ENCODE measurements around the gene EPS15. TPM values are rescaled to one million over a fixed set of nuclear protein-coding genes. Genes with fewer than 3 reads are reported as not detected.
"Not testable (repeated sequence)": the region's sequence is repeated elsewhere in the genome, so short reads cannot be mapped to it uniquely, and the experiment has no call there.

Gene EPS15
- total and polyA plus RNA-seq, 10 donors: 24.2 to 142 (median 126) TPM

DNA sequence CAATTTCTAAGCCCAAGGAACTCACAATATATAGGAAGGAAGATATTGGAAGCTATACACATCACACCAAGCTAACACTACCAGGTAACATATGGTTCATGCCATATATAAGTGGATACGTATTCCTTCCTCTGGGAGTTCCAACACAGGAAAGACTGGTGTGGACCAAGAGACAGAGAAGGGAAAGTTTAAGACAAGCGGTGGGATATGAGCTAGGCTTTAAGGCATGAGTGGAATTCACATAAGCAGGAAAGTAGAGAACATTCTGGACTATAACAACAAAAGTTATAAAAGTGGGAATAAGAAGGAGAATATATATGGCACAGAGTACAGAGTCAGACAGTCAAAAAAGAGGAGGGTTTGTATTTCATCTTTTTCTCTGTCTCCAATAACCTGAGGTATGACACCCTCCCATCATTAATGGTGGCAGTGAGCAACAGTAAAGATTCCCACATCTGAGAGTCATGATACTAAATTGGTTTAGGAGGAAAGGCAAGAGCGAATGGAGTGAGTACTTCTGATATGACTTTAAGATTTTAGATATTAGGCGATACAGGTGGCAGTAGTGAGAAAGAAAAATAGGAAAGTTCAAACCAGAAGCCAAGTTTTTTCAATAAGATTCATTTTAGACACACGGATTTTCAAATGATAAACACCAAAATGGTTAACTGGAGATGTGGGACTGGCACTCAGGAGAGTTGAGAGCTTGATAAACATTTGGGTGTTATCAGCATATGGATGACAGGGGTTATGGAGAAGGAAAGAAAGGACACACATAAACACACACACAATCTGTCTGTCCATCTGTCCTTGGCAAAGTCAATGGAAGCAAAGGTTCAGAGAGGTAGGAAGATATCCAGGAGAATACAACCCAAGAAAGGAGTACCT lies 101.3 kb downstream of the EPS15 start:
- Histone ChIP-seq H3K4me3 (no peak overlapping the region), H3K27ac (no peak overlapping the region), H3K9me3 (no peaks in the 10 kb centered on the region), H3K36me3 (peaks cover 0 to 73% (median 18%) of the 10 kb centered on the region in 6 donors), H3K27me3 (replicated peaks in 1 of 7) (no peaks in the 10 kb centered on the region), H3K4me1 (peaks cover 0 to 16% (median 7%) of the 10 kb centered on the region in 6 donors)
- TF ChIP-seq, protein P1, sequence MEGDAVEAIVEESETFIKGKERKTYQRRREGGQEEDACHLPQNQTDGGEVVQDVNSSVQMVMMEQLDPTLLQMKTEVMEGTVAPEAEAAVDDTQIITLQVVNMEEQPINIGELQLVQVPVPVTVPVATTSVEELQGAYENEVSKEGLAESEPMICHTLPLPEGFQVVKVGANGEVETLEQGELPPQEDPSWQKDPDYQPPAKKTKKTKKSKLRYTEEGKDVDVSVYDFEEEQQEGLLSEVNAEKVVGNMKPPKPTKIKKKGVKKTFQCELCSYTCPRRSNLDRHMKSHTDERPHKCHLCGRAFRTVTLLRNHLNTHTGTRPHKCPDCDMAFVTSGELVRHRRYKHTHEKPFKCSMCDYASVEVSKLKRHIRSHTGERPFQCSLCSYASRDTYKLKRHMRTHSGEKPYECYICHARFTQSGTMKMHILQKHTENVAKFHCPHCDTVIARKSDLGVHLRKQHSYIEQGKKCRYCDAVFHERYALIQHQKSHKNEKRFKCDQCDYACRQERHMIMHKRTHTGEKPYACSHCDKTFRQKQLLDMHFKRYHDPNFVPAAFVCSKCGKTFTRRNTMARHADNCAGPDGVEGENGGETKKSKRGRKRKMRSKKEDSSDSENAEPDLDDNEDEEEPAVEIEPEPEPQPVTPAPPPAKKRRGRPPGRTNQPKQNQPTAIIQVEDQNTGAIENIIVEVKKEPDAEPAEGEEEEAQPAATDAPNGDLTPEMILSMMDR (IDR thresholded peaks at IDR 0.05 in 8 of 11, conservative IDR thresholded peaks at IDR 0.05 in 3 of 11): no peak
- intact Hi-C loops (cut with DNase I; ENCODE audit: low total_unique reads): no loop called here
- no peak for DNase-seq
- 90 to 96% (median 94%) methylated on average over 5 of the region's 5 CpGs for WGBS, 5 donors

GRCh38 chr1:51416910-51417309 lies 102.2 kb downstream of the EPS15 start:
- no peak overlapping the region for H3K27ac ChIP-seq
- TF ChIP-seq POLR2A (IDR thresholded peaks at IDR 0.05): no peak
- TF ChIP-seq POLR2AphosphoS5 (IDR thresholded peaks at IDR 0.05): no peak
- TF ChIP-seq, protein P1 (IDR thresholded peaks at IDR 0.05 in 8 of 11, conservative IDR thresholded peaks at IDR 0.05 in 3 of 11): no peak
- peaks cover 0 to 8% (median 2%) of the 10 kb centered on the region in 6 donors for H3K4me1 ChIP-seq
- no peak for DNase-seq
- H3K36me3 ChIP-seq: peaks cover 0 to 79% (median 20%) of the 10 kb centered on the region in 6 donors
- no peak overlapping the region for H3K4me3 ChIP-seq
- H3K9me3 ChIP-seq: peaks cover 0 to 6% (median 0%) of the 10 kb centered on the region in 8 donors
- intact Hi-C loops (cut with DNase I; ENCODE audit: low total_unique reads): no loop called here
- no peaks in the 10 kb centered on the region for H3K27me3 ChIP-seq (replicated peaks in 1 of 7)

- intact Hi-C loops (cut with DNase I; ENCODE audit: low total_unique reads): no loop called here
- Histone ChIP-seq H3K27ac (no peak overlapping the region), H3K36me3 (peaks cover 0 to 80% (median 19%) of the 10 kb centered on the region in 6 donors), H3K4me3 (no peak overlapping the region), H3K9me3 (peaks cover 0 to 7% (median 0%) of the 10 kb centered on the region in 8 donors), H3K4me1 (peaks cover 0 to 6% (median 0%) of the 10 kb centered on the region in 6 donors), H3K27me3 (replicated peaks in 1 of 7) (no peaks in the 10 kb centered on the region)
- DNase-seq: no peak
- TF ChIP-seq POLR2A (IDR thresholded peaks at IDR 0.05) (no peak), POLR2AphosphoS5 (IDR thresholded peaks at IDR 0.05) (no peak)
- TF ChIP-seq, protein P1 (IDR thresholded peaks at IDR 0.05 in 8 of 11, conservative IDR thresholded peaks at IDR 0.05 in 3 of 11): no peak
- 69 to 86% (median 72%) methylated on average over 2 of the region's 2 CpGs for WGBS, 5 donors
Measured at GRCh38 chr1:51415963-51416362, 103.1 kb downstream of the EPS15 start.

GRCh38 chr1:51414811-51415210 lies 104.3 kb downstream of the EPS15 start:
- H3K27ac ChIP-seq: no peak overlapping the region
- TF ChIP-seq, protein P1 (IDR thresholded peaks at IDR 0.05 in 8 of 11, conservative IDR thresholded peaks at IDR 0.05 in 3 of 11): no peak
- no peak for TF ChIP-seq POLR2AphosphoS5 (IDR thresholded peaks at IDR 0.05)
- no peak for TF ChIP-seq POLR2A (IDR thresholded peaks at IDR 0.05)
- H3K27me3 ChIP-seq (replicated peaks in 1 of 7): no peaks in the 10 kb centered on the region
- peaks cover 0 to 7% (median 0%) of the 10 kb centered on the region in 8 donors for H3K9me3 ChIP-seq
- DNase-seq: no peak
- peaks cover 0 to 7% (median 0%) of the 10 kb centered on the region in 6 donors for H3K4me1 ChIP-seq
- intact Hi-C loops (cut with DNase I; ENCODE audit: low total_unique reads): no loop called here
- H3K4me3 ChIP-seq: no peak overlapping the region
- peaks cover 0 to 75% (median 10%) of the 10 kb centered on the region in 6 donors for H3K36me3 ChIP-seq

GRCh38 chr1:51411820-51412219 lies 107.2 kb downstream of the EPS15 start:
- H3K27ac ChIP-seq; intact Hi-C loops (cut with DNase I; ENCODE audit: low total_unique reads); H3K4me3 ChIP-seq; DNase-seq; H3K27me3 ChIP-seq (replicated peaks in 1 of 7); H3K4me1 ChIP-seq; H3K9me3 ChIP-seq: not testable (repeated sequence)
- H3K36me3 ChIP-seq: peaks cover 0 to 79% (median 31%) of the 10 kb centered on the region in 6 donors
- 90 to 98% (median 94%) methylated on average over 5 of the region's 5 CpGs for WGBS, 5 donors

All from spleen (tissue), 11 donors.